Naive B cell (primary cell): ENCODE data around the gene CCDC157. TPM values are rescaled to one million over a fixed set of nuclear protein-coding genes. Genes with fewer than 3 reads are reported as not detected.

Experiments used
- ATAC-seq, 2 donors: fragments of 150-1000 bp; cut with Tn5 transposase; 2 replicates each; pipeline ENCODE4 v1.10.0; 2021; ENCODE audit warnings: low read depth in 2 of 2, mild to moderate bottlenecking in 2 of 2, moderate library complexity in 2 of 2
- DNase-seq: peaks from one replicate; pipeline ENCODE4 v3.0.0; 2022
- H3K27ac Mint-ChIP-seq, 6 donors: one replicate each; pipeline ENCODE4 v1.8.0; 2020 to 2022; ENCODE audit warnings: mild to moderate bottlenecking in 6 of 6, mixed read lengths in 6 of 6, moderate library complexity in 5 of 6, inconsistent platforms in 2 of 6
- H3K27me3 Mint-ChIP-seq, 3 donors: one replicate each; pipeline ENCODE4 v1.8.0; 2021 to 2022; ENCODE audit warnings: mixed read lengths in 3 of 3, mild to moderate bottlenecking in 1 of 3
- H3K36me3 Mint-ChIP-seq, 2 donors: one replicate each; pipeline ENCODE4 v1.8.0; 2020 to 2022; ENCODE audit warnings: mixed read lengths in 2 of 2, inconsistent platforms in 1 of 2, mild to moderate bottlenecking in 1 of 2
- H3K4me1 Mint-ChIP-seq, 3 donors: one replicate each; pipeline ENCODE4 v1.8.0; 2020 to 2022; ENCODE audit warnings: mixed read lengths in 3 of 3, inconsistent platforms in 1 of 3, mild to moderate bottlenecking in 1 of 3, moderate library complexity in 1 of 3
- H3K4me3 Mint-ChIP-seq, 8 donors: one replicate each; pipeline ENCODE4 v1.8.0; 2020 to 2022; ENCODE audit warnings: mild to moderate bottlenecking in 8 of 8, mixed read lengths in 8 of 8, moderate library complexity in 8 of 8, inconsistent platforms in 2 of 8
- H3K9me3 Mint-ChIP-seq, 7 donors: one replicate each; pipeline ENCODE4 v1.8.0; 2020 to 2022; ENCODE audit warnings: mixed read lengths in 7 of 7, mild to moderate bottlenecking in 5 of 7, inconsistent platforms in 2 of 7, moderate library complexity in 1 of 7
- polyA plus RNA-seq, 6 donors: library from polyadenylated mRNA; unstranded; fragments of 300-500 nt; fragmentation: Illumina TruSeq; gene quantifications; one replicate each; pipeline ENCODE4 v1.2.3, GENCODE V29; 2021; ENCODE audit warnings: low read depth in 6 of 6

CCDC157 gene
- polyA plus RNA-seq, 6 donors from 2014 or later: 0.47 to 2.6 (median 1.6) TPM; not detected in 1

- Mint-ChIP-seq H3K27me3 (no peaks in the 10 kb centered on the region), H3K4me1 (peaks cover 35 to 52% (median 48%) of the 10 kb centered on the region in 3 donors), H3K36me3 (no peaks in the 10 kb centered on the region), H3K4me3 (peak overlapping the region; percentile 93 to 99 (median 99)), H3K27ac (peak overlapping the region in 5 of 6 donors; percentile 57 to 98 (median 91)), H3K9me3 (no peaks in the 10 kb centered on the region)
- ATAC-seq (no peak), DNase-seq (no peak)
Measured at GRCh38 chr22:30422481-30423300, 65.9 kb downstream of the CCDC157 start.

DNA sequence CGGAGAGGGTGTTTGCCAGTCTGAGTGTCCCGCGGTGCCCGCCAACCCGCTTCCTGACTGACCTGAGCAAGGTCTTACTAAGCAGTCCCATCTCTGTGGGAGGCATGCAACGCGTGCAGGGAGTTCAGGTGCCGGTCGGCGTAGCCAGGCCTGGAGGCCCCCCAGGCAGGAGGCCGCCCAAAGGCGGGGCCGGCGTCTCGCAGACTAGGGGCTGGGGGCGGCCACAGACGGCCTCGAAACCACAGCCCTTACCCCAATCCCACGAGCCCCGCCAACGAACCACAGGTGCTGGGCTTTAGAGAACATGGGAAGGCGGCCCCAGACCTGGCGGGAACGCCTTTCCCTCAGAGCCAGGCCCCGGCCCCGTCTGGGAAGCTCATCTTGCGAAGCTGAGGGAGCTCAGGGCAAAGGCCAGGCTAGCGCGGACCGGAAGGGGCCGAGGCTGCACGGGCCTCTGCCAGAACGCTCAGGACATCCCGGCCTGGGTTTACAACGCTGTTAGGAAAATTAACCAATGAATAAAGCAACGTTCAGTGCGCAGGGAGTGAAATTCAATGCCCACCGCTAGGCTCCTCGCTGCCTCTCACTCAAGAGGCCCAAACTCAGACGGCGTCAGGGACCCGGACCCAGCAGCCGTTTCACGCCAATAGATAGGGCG lies 66.6 kb downstream of the CCDC157 start:
- ATAC-seq (no peak), DNase-seq (no peak)
- Mint-ChIP-seq H3K27me3 (no peaks in the 10 kb centered on the region), H3K9me3 (no peaks in the 10 kb centered on the region), H3K4me1 (peaks cover 35 to 52% (median 48%) of the 10 kb centered on the region in 3 donors), H3K4me3 (peak overlapping the region; percentile 93 to 99 (median 99)), H3K27ac (peak overlapping the region; percentile 95 to 99 (median 98)), H3K36me3 (no peaks in the 10 kb centered on the region)

DNA sequence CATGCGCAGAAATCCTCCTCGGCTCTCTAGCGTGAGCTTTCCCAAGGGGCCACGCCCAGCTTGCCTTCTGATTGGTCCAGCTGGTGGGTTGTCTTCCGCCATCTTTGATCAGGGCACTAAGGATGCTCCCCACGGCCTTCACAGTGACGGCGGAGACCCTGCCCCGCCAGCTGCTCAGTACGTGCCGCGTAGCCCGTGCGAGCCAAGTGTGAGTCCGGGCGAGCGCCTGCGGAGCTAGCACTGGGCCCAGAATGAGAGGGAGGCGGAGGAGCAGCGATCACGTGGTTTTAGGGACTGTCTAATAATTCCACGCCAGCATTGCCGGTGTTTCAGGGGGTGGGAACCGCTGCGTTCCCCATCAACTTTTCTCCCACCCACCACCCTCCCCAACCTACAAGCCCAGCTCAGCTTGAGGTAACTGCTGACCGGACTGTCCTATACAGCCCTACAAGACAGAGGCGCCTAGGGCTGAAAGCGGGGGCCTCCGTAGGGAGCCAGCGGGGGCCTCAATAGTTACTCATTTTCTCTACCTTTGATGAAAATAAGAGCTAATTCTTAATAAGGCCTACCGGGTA lies 67.2 kb downstream of the CCDC157 start:
- Mint-ChIP-seq H3K27me3 (no peaks in the 10 kb centered on the region), H3K36me3 (no peaks in the 10 kb centered on the region), H3K4me1 (peaks cover 35 to 52% (median 48%) of the 10 kb centered on the region in 3 donors), H3K9me3 (no peaks in the 10 kb centered on the region), H3K27ac (peak overlapping the region; percentile 95 to 99 (median 98)), H3K4me3 (peak overlapping the region; percentile 93 to 99 (median 99))
- ATAC-seq: peak; percentile 85 to 88
- peak; percentile 97 for DNase-seq

DNA sequence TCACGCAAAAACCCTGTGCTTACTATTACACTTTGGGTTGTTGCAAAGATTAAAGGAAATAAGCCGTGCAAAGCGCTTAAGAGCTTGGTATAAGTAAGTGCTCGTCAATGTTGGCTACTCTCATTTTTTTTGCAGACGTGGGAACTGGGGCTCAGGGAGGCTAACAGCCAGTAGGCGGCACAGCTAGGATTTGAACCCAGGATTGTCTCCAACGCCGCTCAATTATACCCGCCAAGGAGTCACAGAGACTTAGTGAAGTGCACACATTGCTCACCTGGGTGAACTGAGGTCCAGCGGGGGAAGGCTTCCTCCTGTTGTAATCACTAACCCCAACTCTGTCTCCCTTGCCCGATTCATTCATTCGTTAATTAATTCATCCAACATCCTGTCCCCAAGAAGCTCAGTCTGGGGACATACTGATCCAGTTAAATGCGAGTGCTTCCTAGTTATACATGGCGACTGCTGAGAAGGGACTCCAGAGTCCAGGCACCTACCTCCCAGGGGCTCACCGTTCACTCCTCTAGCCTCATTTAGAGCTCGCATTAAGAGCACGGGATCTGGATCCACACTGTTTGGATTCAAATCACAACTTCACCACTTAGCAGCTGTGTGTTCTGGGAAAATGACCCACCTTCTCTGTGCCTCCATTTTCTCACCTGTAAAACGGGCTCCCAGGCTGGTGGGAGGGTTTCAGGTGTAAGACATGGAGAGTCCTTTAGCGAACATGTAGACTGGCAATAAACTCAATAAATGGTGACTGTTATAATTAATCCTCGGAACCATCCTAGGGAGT lies 67.9 kb downstream of the CCDC157 start:
- Mint-ChIP-seq H3K27me3 (no peaks in the 10 kb centered on the region), H3K4me3 (peak overlapping the region; percentile 93 to 99 (median 99)), H3K36me3 (no peaks in the 10 kb centered on the region), H3K4me1 (peaks cover 35 to 52% (median 48%) of the 10 kb centered on the region in 3 donors), H3K9me3 (no peaks in the 10 kb centered on the region), H3K27ac (peak overlapping the region in 5 of 6 donors; percentile 49 to 99 (median 98))
- ATAC-seq (no peak), DNase-seq (no peak)

- H3K36me3 Mint-ChIP-seq: no peaks in the 10 kb centered on the region
- peak overlapping the region; percentile 91 to 99 (median 98) for H3K4me3 Mint-ChIP-seq
- ATAC-seq (no peak), DNase-seq (no peak)
- no peaks in the 10 kb centered on the region for H3K27me3 Mint-ChIP-seq
- H3K27ac Mint-ChIP-seq: peak overlapping the region in 5 of 6 donors; percentile 73 to 92 (median 84)
- H3K9me3 Mint-ChIP-seq: no peaks in the 10 kb centered on the region
- H3K4me1 Mint-ChIP-seq: peaks cover 35 to 52% (median 48%) of the 10 kb centered on the region in 3 donors
Measured at GRCh38 chr22:30425327-30425615, 68.5 kb downstream of the CCDC157 start.

DNA sequence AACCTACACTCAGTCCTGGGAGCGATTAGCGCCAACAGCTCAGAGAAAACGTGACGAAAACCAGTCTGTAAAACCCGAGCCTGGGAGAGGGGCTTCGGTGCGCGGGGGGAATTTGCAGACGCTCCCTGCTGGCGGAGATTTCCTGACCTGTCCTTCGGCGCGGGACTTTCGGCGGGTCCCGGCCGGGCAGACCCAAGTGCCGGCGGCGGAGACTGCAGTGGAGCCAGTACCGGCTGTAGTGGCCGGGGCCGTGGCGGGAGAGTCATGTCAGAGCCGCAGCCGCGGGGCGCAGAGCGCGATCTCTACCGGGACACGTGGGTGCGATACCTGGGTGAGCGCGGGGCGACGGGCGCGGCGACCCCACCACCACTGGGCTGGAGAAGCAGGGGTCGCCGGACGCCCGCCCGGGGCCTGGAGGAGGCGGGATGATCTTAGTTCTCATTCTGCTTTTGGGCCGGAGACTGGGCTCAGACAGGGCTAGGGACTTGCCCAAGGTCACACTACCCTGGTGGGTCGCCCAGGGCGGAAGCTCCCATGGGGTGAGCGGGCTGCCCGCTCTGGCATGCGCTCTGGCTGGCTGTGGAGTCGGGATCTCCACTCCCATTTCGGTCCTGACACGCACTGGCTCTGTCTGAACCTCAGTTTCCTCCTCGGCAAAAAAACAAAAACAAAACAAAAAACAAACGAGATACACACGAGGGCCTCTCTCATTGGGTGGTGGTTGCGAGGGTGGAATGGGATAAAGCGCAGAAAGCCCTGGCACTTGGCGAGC lies 69.0 kb downstream of the CCDC157 start, which contains the start of gene MTFP1:
MTFP1 (plus strand) TSS at position 153 of the 772 bp plus-strand sequence; CDS start at position 265, 112 bp downstream.
- H3K4me3 Mint-ChIP-seq: peak within 1 kb of the TSS; percentile 93 to 99 (median 98)
- ATAC-seq (peak in 1 of 2 donors; percentile 9), DNase-seq (peak; percentile 38)
- no peaks in the 10 kb centered on the region for H3K9me3 Mint-ChIP-seq
- no peaks in the 10 kb centered on the region for H3K36me3 Mint-ChIP-seq
- H3K4me1 Mint-ChIP-seq: peaks cover 35 to 52% (median 48%) of the 10 kb centered on the region in 3 donors
- H3K27me3 Mint-ChIP-seq: no peaks in the 10 kb centered on the region
- peak within 1 kb of the TSS in 5 of 6 donors; percentile 73 to 99 (median 95) for H3K27ac Mint-ChIP-seq

Other genes starting within 250 kb of the CCDC157 start
- not detected for gene LIF, start 110.2 kb upstream of the CCDC157 start, polyA plus RNA-seq
- gene OSM, start 90.2 kb upstream of the CCDC157 start, polyA plus RNA-seq: 1 to 10 TPM in 5 of 6 donors, under 1 TPM in 1; 0.66 to 4.7 (median 1.3) TPM
- gene CASTOR1, start 67.5 kb upstream of the CCDC157 start, polyA plus RNA-seq: 10 to 100 TPM in 5 of 6 donors, not detected in 1; 11.0 to 18.5 (median 14.7) TPM
- gene TBC1D10A, start 30.1 kb upstream of the CCDC157 start, polyA plus RNA-seq: 10 to 100 TPM; 39.9 to 54.0 (median 40.7) TPM
- 100 to 1,000 TPM in 1 of 6 donors, 10 to 100 TPM in 5; 34.1 to 110 (median 80.3) TPM for gene SF3A1, start 113 bp upstream of the CCDC157 start, polyA plus RNA-seq
- gene RNF215, start 30.4 kb downstream of the CCDC157 start, polyA plus RNA-seq: 1 to 10 TPM in 1 of 6 donors, under 1 TPM in 4, not detected in 1; 0.30 to 1.0 (median 0.95) TPM
- 1 to 10 TPM in 3 of 6 donors, under 1 TPM in 3; 0.60 to 2.6 (median 1.0) TPM for gene SEC14L2, start 40.0 kb downstream of the CCDC157 start, polyA plus RNA-seq
- gene MTFP1, start 68.8 kb downstream of the CCDC157 start, polyA plus RNA-seq: 10 to 100 TPM in 4 of 6 donors, 1 to 10 TPM in 2; 2.6 to 18.0 (median 13.2) TPM
- gene SEC14L3, start 115.0 kb downstream of the CCDC157 start, polyA plus RNA-seq: not detected
- gene SEC14L4, start 148.7 kb downstream of the CCDC157 start, polyA plus RNA-seq: not detected
- not detected for gene SEC14L6, start 189.7 kb downstream of the CCDC157 start, polyA plus RNA-seq
- gene GAL3ST1, start 217.7 kb downstream of the CCDC157 start, polyA plus RNA-seq: under 1 TPM in 4 of 6 donors, not detected in 2; 0.24 to 0.65 (median 0.49) TPM
- 10 to 100 TPM; 25.9 to 49.9 (median 36.9) TPM for gene PES1, start 234.9 kb downstream of the CCDC157 start, polyA plus RNA-seq